Measurements from ENCODE around the gene SVOPL.
"Not testable (repeated sequence)": the region's sequence is repeated elsewhere in the genome, so short reads cannot be mapped to it uniquely, and the experiment has no call there.

The SVOPL gene

DNA sequence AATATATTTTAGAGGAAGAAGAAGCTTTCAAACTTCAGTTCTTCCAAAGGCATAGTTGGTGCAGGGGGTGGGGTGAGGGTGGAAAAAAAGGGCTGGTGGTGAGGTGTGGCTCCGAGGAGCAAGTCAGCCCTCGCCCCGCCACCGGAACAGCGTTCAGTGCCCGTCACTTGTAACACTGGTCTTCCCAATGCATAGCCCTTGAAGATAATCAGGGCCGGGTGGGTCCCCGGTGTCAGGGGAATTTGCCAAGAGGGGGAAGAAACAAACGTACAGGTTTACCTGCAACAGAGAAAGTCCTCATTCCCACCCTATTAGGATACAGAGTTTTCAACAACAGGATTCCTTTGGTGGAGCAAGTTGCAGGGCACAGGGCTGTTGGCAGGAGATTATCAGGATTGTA lies 1.5 kb downstream of the SVOPL start:
- DNase-seq, result no peak

DNA sequence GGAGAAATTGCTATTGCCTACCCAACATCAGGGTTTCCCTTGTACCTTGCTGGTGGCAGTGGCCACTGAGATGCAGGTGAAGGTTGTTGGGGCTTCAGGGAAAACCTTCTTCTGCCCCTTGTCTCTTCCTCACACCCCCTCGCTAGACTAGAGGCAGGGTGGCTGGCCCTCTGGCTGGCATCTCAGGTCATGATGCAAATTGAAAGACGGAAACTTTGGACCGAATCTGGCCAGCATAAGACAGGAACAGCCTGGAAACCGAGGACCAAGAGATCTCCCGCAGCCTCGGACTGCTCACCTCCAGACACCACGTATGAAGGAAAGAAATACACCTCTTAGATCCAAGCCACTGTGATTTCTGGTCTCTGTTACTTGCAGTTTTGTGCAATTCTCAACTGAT lies 2.9 kb downstream of the SVOPL start:
- DNase-seq, result no peak

DNA sequence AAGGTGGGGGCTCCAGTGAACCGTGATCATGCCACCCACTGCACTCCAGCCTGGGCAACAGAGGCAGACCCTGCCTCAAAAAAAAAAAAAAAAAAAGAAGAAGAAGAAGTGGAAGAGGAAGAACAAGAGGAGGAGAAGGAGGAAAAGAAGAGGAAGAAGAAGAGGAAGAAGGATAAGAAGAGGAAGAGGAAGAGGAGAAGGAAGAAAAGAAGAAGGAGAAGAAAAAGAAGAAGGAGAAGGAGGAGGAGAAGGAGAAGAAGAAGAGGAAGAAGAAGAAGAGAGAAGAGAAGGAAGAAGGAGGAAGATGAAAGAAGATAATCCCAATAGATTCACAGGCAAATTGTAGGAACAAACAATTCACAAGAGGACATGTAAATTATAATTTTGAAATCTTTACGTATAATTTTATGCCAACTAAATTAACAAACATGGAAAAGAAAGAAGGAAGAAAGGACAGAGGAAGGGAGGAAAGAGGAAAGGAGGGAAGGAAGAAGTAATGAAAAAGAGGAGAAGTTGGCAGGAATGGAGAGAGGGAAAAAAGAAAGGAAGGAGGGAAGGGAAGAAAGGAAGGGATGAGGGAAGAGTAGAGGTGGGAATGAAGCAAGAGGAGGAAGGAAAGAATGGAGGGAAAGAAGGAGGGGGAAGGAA lies 3.5 kb downstream of the SVOPL start:
- DNase-seq, result no peak

DNA sequence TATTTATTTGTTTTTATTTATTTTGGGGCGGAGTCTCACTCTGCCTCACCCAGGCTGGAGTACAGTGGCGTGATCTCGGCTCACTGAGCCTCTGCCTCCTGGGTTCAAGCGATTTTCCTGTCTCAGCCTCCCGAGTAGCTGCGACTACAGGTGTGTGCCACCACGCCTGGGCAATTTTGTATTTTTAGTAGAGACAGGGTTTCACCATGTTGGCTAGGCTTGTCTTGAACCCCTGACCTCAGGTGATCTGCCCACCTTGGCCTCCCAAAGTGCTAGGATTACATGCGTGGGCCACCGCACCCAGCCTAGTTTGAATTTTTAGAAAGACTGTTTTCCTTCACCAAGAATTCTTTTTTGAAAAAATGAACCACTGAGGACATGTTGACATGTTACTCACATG lies 5.4 kb downstream of the SVOPL start:
- not testable (repeated sequence) for DNase-seq

DNA sequence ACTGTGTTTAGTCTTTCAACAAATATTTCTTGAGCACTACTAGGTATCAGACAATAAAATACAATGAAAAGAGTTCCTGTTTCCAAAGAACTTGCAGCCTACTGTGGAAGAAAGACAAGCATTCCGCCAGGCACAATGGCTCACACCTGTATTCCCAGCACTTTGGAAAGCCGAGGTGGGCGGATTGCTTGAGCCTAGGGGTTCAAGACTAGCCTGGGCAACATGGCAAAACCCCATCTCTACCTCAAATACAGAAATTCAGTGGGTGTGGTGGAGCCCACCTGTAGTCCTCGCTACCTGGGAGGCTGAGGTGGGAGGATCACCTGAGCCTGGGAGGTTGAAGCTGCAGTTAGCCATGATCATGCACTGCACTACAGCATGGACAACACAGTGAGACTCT lies 6.1 kb downstream of the SVOPL start:
- DNase-seq, result no peak

DNA sequence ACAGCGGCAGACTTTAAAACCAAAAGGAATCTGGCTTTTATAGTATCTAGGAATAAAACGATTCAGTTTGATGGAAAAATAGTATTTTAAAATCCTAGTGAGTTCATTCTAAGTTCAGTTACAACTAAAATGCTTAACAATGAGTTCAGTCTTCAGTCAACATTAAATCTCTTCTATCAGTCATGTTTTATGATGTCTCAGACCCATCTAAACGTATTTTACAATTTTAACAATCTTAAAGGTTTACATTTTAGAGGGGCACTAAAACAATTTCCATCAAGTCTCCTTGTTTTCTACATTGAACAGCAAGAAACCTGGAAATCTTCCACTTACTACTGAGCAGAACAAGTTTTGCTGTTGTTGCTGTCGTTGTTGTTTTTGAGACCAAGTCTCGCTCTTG lies 10.0 kb downstream of the SVOPL start:
- no peak for DNase-seq

DNA sequence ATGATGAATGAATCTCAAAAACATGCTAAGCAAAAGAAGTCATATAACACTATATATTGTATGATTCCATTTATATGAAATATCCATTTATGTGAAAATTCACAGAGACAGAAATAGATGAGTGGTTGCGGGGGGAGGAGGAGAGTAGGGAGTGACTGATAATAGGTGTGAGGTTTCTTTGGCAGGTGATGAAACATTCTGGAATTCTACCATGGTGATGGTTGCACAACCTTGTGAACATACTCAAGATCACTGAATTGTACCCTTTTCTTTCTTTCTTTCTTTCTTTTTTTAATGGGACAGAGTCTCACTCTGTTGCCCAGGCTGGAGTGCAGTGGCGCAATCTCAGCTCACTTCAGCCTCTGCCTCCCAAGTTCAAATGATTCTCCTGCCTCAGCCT lies 10.7 kb downstream of the SVOPL start:
- peak; percentile 14 for DNase-seq

DNA sequence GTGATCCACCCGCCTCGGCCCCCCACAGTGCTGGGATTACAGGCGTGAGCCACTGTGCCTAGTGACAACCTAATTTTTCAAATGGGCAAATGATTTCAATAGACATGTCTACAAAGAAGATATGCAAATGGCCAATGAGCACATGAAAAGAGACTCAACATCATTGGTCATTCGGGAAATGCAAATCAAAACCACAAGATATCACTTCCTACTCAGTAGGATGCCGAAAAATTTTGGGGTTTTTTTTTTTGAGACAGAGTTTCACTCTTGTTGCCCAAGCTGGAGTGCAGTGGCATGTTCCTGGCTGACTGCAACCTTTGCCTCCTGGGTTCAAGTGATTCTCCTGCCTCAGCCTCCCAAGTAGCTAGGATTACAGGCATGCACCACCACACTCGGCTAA lies 13.1 kb downstream of the SVOPL start:
- not testable (repeated sequence) for DNase-seq

DNA sequence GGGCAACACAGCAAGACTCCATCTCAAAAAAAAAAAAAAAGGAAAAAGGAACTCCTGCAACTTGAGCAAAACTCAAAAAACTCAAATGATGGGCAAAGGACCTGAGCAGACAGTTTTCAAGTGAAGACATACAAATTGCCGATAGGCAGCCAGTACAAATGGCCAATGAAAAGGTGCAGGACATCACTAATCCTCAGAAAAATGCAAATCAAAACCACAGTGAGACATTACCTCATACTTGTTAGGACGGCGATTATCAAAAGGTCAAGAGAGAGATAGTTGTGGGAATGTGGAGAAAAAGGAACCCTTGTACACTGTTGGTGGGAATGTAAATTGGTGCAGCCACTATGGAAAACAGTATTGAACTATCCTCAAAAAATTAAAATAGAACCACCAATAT lies 16.8 kb downstream of the SVOPL start:
- no peak for DNase-seq

DNA sequence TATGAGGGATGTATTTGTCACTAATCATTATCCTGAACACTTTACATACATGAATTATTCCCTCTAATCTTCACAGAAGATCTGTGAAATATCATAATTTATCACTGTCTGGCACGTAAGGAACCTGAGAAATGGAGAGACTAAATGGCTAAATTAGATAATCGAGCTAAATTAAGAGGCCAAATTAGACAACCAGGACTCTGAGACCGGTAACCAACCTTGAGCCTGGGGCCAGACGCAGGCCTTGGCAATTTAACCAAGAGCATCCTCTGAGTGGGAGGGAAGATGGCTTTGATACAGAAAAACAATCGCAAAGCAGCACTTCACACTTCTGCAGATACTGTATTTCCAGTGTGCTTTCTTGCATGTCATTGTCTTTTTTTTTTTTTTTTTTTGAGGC lies 21.4 kb downstream of the SVOPL start:
- no peak for DNase-seq

DNA sequence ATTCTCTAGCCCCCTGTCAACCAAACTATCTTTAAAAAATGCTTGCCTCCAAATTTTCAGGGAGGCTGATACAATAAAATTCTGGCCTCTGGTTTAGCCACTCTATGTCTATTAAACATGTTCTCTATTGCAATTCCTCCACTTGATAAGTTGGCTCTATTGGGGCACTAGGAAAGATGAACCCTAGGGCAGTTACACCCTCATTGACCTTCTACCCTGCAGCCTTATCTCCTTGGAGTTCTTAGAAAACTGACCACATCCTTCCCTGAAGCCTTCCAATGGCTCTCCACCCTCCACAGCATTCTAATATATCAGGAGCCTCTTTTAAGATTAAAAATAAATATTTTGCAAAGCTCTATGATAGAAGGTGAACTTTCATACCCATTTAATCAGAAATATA lies 30.6 kb downstream of the SVOPL start:
- DNase-seq, result no peak

DNA sequence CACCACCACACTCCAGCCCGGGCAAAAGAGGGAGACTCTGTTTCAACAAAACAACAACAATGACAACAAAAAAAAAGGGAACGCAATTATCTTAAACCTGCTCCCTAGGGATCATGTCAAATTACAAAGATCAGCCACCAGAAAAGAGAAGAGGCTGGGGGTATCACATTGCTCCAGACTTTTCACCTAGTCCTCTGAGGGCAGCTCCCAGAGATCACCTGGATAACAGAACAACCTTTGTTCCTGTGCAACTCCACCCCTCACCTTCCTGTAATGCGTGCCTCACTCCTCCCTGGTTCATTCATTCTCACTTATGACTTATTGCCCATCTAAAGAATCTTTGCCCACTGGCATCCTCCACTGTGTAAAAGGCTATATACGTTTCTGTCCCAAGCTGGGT lies 31.8 kb downstream of the SVOPL start:
- DNase-seq, result no peak

DNA sequence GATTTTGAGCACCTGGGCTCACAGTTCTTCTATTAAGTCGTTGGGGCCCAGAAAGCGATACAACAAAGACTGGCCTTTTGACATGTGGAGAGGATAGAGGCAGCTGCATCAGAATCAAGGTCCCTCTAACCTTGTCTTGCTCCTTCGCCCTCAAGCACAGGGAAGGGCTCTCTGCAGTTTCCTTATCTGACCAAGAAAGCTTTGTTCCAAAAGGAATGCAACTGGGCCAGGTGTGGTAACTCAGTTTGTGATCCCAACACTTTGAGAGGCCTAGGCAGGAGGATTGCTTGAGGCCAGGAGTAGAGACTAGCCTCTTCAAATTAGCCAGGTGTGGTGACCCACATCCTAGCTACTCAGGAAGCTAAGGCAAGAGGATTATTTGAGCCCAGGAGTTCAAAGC lies 32.2 kb downstream of the SVOPL start:
- DNase-seq, result no peak

DNA sequence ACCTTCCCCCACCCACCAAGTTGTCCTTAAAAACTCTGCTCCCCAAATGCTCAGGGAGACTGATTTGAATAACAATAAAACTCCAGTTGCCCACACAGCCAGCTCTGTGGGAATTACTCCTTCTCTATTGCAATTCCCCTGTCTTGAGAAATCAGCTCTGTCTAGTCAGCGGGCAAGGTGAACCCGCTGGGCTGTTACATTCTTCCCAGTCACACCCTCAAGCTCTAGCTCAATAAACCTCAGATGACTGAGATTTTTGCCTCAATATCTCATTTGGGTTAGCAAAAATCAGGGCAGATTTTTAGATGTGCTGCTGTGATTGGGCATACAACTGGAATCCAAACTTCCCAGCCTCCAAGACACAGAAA lies 32.9 kb downstream of the SVOPL start:
- no peak for DNase-seq

DNA sequence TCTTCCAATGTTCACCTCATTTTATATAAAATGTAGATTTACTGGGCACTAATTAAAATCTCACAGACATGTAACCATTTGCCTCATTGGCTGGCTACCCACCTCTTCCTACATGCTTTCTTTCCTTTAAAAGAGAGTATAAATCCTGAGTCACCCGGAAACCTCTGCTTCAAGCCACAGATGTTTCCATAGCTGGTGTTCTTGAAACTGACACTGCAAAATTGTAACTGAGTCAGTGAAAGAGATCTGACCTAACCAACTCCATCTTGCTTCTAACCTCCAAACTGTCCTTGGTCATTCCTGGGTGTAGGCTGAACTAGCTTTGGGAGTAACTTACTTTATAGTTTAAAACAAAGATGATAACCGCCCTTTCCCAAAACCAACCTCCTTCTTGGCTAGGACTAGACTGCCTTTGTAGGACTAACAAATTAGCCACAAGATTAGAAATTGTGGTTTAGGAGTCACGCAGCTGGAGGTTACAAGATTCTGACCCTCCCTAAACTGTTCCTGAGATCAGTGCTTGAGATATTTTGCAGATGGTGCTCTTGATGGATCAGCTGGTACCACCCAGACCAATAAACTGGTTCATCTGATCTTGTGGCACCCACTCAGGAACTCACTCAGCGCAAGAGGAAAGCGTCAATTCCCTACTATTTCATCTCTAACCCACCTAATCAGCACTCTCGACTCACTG lies 33.5 kb downstream of the SVOPL start:
- DNase-seq, result no peak

DNA sequence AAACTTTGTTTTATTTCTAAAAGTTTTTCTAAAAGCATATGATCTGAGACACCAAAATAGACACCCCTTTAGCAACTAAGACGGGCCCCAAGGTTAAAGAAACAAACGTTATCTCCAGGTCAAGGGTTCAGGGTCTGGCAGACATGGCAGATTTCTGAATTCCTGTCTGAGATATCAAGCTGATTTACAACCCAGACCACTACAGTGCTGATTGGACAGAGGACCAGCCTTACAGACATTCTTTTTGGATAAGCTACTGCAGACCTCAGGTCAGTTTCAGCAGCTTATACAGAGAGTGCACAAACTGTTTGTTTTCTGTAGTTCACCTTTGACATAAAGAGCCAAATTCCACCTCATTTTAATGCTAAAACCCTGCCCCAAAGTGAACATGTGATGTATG lies 34.8 kb downstream of the SVOPL start:
- DNase-seq, result peak; percentile 13

DNA sequence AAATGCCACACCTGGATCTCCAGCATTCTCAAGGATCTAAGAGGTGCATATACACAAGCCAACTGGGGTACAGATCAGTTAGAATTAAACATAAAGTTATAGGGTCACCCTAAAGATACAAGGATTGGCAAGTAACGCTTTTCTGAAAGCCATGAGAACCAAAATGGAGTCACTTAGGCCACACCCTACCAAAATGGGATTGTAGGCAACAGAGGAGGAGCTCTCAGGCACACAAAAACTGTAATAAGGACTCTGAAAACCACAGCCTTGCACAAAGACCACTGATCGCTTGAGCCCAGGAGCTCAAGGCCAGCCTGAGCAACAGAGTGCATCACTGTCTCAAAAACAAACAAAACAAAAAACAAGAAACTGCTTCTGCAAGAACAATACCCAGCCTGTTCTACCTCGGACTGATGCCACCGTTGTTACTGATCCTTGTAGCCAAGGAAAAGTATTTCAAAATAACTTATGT lies 35.5 kb downstream of the SVOPL start:
- no peak for DNase-seq

DNA sequence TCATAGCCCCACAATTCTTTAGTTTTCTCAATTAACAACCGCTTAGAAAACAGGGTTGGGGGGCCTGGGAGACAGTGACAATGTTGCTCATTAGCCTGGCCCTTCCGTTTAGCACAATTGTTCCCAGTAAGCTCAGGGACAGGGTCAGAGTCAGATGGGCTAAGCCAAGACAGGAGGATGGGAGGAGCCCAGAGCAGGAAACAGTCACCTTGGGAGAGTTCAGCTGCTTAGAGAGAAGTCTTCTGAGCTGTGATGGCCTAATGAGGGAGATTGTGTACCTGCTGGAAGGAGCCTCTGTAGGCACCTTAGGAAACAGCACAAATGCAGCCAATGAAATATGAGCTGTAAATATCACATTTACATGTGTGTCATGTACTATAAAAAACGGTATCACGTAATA lies 35.9 kb downstream of the SVOPL start:
- no peak for DNase-seq

DNA sequence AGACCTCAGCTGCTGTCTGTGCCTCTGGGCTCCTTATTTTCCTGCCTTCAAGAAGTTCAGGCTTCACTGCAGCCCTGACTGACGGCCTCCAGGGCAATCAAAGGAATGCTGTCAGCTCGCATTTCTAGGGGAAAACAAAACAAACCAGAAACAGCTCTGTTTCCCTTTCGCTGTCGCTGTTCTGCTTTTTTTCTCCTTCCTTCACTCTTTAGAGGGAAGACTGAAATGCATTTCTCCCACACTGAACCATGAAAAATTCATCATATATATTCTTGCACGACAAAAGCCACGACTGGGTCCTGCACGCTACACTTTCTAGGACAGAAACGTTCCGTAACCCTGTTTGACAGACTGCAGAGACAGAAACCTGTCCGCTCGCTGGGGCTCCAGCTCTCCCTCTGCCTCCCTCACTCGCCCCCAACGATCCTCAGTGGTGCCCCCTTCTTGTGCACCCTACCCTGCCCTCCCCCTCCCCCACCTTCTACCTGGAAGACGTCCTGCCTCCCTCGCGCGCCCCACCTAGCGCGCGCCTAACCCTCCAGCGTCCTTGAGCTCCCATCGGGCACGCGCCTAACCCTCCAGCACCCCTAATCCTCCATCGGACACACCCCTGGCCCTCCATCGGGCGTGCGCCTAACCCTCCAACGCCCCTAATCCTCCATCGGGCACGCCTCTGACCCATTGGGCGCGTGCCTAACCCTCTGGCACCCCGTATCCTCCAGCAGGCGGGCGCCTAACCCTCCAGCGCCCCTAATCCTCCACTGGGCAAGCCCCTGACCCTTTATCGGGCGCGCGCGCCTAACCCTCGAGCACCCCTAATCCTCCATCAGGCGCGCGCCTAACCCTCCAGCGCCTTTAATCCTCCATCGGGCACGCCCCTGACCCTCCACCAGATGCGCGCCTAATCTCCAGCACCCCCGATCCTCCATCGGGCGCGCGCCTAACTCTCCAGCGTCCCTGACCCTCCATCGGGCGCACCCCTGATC lies 37.1 kb downstream of the SVOPL start:
- DNase-seq, result peak; percentile 32

DNA sequence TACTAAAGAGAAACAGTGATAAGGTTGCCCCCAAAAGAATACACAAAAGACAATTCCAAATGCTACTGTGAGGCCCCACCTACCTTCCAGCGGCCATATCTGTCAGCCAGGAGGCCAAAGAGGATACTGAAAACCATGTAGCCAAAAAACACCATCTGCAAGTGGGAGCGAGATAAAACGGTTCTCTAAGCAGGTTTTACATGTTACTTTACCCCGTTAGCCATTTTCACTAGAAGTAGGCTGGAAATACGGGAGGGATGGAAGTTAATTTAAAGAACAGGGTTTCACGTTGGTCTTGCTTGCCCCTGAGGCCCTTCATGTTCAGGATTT lies 38.2 kb downstream of the SVOPL start:
- DNase-seq, result no peak

DNA sequence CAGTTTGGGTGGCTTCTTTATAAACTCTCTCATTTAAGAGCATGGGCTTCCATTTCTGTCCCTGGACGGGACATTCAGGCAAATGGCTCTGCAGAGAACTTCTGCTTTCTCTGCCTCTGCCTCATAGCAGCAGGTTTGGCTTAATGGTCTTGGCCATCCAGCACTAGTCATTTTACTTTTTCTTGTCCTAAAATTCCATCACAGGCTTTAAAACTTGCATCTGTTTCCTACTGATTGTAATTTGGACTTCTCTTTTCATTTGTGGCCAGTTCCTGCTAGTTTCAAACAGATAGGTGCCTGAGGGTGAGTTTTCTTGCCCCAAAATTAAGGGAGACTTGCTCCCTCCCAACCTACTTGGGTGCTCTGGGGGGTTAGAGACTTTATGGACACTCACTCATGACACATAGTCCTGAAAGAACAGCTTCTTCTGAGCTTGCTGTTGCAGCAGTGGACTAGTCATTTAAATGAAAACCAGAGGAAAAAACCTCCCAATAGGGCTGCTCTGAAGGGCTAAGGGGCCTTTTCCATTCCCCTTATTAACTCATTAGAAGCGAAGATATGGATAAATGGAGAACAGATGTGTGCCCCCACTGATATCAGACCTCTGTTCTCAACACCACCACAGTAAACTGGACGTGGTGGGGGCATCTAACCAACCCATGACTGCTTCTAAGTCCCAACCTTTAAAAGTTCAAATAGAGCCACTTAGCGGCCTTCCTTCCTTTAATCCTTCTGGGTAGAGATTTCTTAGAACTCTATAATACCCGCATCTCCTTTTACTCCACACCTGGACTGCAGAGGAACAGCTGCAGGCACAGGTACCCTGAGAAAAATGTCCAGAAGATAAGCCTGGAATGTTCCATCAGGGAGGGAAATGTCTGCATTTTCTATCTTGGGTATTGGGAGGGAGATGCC lies 38.8 kb downstream of the SVOPL start:
- no peak for DNase-seq

DNA sequence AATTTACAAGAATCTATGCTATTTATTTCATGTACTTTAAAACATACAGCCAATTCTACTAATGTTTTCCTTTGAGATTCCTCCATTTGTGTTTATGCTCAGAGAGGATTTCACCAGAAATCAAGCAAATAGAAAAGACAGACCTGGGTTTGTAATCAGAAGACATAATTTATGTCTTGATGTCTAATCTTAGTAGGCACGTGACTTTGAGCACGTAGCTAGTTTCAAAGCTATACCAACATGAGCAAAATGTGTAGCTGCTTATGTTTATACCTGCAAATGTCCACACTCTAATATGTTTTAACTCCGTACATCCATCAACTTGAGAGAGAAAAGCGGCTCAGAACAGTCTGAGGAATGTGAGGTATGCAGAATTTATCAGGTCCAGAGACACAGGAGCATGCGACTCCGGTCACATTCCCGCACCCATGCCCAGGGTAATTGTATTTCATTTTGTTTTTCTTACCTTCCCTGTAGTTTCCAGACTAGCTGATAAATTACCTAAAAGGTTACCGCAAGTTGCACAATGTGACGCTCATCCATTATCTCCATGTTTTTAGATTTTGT lies 40.0 kb downstream of the SVOPL start:
- DNase-seq, result no peak

Data from kidney glomerular epithelial cell (primary cell).